ENCODE measurements around the gene SLC18B1.
"Not testable (repeated sequence)": the region's sequence is repeated elsewhere in the genome, so short reads cannot be mapped to it uniquely, and the experiment has no call there.

Gene SLC18B1

GRCh38 chr6:132780770-132781371 is 17.6 kb downstream of the SLC18B1 start:
- Mint-ChIP-seq H3K4me3 (no peak overlapping the region), H3K27me3 (no peaks in the 10 kb centered on the region), H3K4me1 (ENCODE audit: low read depth) (no peaks in the 10 kb centered on the region), H3K9me3 (no peaks in the 10 kb centered on the region), H3K36me3 (ENCODE audit: low read depth) (peaks cover 25% of the 10 kb centered on the region), H3K27ac (no peak overlapping the region)
- intact Hi-C loops (cut with micrococcal nuclease): no loop called here

GRCh38 chr6:132777881-132778280 is 20.6 kb downstream of the SLC18B1 start:
- H3K27ac Mint-ChIP-seq; H3K27me3 Mint-ChIP-seq; H3K4me1 Mint-ChIP-seq (ENCODE audit: low read depth); H3K9me3 Mint-ChIP-seq; intact Hi-C loops (cut with micrococcal nuclease); H3K4me3 Mint-ChIP-seq: not testable (repeated sequence)
- peaks cover 26% of the 10 kb centered on the region for H3K36me3 Mint-ChIP-seq (ENCODE audit: low read depth)

GRCh38 chr6:132768051-132768517 is 30.4 kb downstream of the SLC18B1 start:
- H3K9me3 Mint-ChIP-seq: no peaks in the 10 kb centered on the region
- peaks cover 13% of the 10 kb centered on the region for H3K36me3 Mint-ChIP-seq (ENCODE audit: low read depth)
- H3K4me1 Mint-ChIP-seq (ENCODE audit: low read depth): peaks cover 20% of the 10 kb centered on the region
- no peak overlapping the region for H3K27ac Mint-ChIP-seq
- peak overlapping the region; percentile 62 for H3K4me3 Mint-ChIP-seq
- H3K27me3 Mint-ChIP-seq: peaks cover 2% of the 10 kb centered on the region
- intact Hi-C loops (cut with micrococcal nuclease): loop anchor here (1.0 to 10.0 kb wide), 4 partner anchors 36 to 237 kb away; partner anchors contain the start of gene VNN1

GRCh38 chr6:132765560-132765959 is 32.9 kb downstream of the SLC18B1 start:
- intact Hi-C loops (cut with micrococcal nuclease): loop anchor here (5.0 to 10.0 kb wide), 2 partner anchors 33 to 51 kb away; partner anchors contain the start of gene VNN1
- Mint-ChIP-seq H3K36me3 (ENCODE audit: low read depth) (peaks cover 7% of the 10 kb centered on the region), H3K27me3 (peaks cover 2% of the 10 kb centered on the region), H3K4me1 (ENCODE audit: low read depth) (peaks cover 29% of the 10 kb centered on the region), H3K4me3 (no peak overlapping the region), H3K9me3 (no peaks in the 10 kb centered on the region), H3K27ac (no peak overlapping the region)

GRCh38 chr6:132764370-132764769 is 34.1 kb downstream of the SLC18B1 start:
- no peak overlapping the region for H3K4me3 Mint-ChIP-seq
- no peak overlapping the region for H3K27ac Mint-ChIP-seq
- intact Hi-C loops (cut with micrococcal nuclease): loop anchor here (10.0 kb wide), 1 partner anchor 50 kb away; the partner anchor contains the start of gene VNN1

GRCh38 chr6:132763269-132763668 is 35.2 kb downstream of the SLC18B1 start:
- H3K36me3 Mint-ChIP-seq (ENCODE audit: low read depth): no peaks in the 10 kb centered on the region
- H3K9me3 Mint-ChIP-seq: no peaks in the 10 kb centered on the region
- intact Hi-C loops (cut with micrococcal nuclease): loop anchor here (10.0 kb wide), 1 partner anchor 48 kb away; the partner anchor contains the start of gene VNN1
- H3K27me3 Mint-ChIP-seq: no peaks in the 10 kb centered on the region
- H3K27ac Mint-ChIP-seq: no peak overlapping the region
- peaks cover 31% of the 10 kb centered on the region for H3K4me1 Mint-ChIP-seq (ENCODE audit: low read depth)
- H3K4me3 Mint-ChIP-seq: no peak overlapping the region

More at GRCh38 chr6:132764370-132764769, 34.1 kb downstream of the SLC18B1 start:
- H3K4me1 Mint-ChIP-seq (ENCODE audit: low read depth): peaks cover 29% of the 10 kb centered on the region
- no peaks in the 10 kb centered on the region for H3K9me3 Mint-ChIP-seq
- H3K27me3 Mint-ChIP-seq: peaks cover 2% of the 10 kb centered on the region
- no peaks in the 10 kb centered on the region for H3K36me3 Mint-ChIP-seq (ENCODE audit: low read depth)

GRCh38 chr6:132760256-132760655 is 38.2 kb downstream of the SLC18B1 start:
- Mint-ChIP-seq H3K27me3 (no peaks in the 10 kb centered on the region), H3K27ac (no peak overlapping the region), H3K4me3 (no peak overlapping the region), H3K4me1 (ENCODE audit: low read depth) (peaks cover 23% of the 10 kb centered on the region), H3K36me3 (ENCODE audit: low read depth) (no peaks in the 10 kb centered on the region), H3K9me3 (no peaks in the 10 kb centered on the region)
- intact Hi-C loops (cut with micrococcal nuclease): loop anchor here (10.0 kb wide), 1 partner anchor 45 kb away; the partner anchor contains the start of gene VNN1

- intact Hi-C loops (cut with micrococcal nuclease): no loop called here
- Mint-ChIP-seq H3K4me3 (no peak overlapping the region), H3K27ac (peak overlapping the region; percentile 53)
Observed at GRCh38 chr6:132758689-132759088, 39.7 kb downstream of the SLC18B1 start.

GRCh38 chr6:132752255-132752654 is 46.2 kb downstream of the SLC18B1 start:
- Mint-ChIP-seq H3K4me1 (ENCODE audit: low read depth) (peaks cover 28% of the 10 kb centered on the region), H3K36me3 (ENCODE audit: low read depth) (no peaks in the 10 kb centered on the region), H3K27ac (no peak overlapping the region), H3K27me3 (no peaks in the 10 kb centered on the region), H3K4me3 (no peak overlapping the region), H3K9me3 (no peaks in the 10 kb centered on the region)
- intact Hi-C loops (cut with micrococcal nuclease): no loop called here

More at GRCh38 chr6:132758689-132759088, 39.7 kb downstream of the SLC18B1 start:
- H3K9me3 Mint-ChIP-seq: no peaks in the 10 kb centered on the region
- no peaks in the 10 kb centered on the region for H3K27me3 Mint-ChIP-seq
- H3K36me3 Mint-ChIP-seq (ENCODE audit: low read depth): no peaks in the 10 kb centered on the region
- H3K4me1 Mint-ChIP-seq (ENCODE audit: low read depth): peaks cover 16% of the 10 kb centered on the region

GRCh38 chr6:132751828-132752227 is 46.6 kb downstream of the SLC18B1 start:
- Mint-ChIP-seq H3K27me3 (no peaks in the 10 kb centered on the region), H3K36me3 (ENCODE audit: low read depth) (no peaks in the 10 kb centered on the region), H3K27ac (no peak overlapping the region), H3K9me3 (no peaks in the 10 kb centered on the region), H3K4me1 (ENCODE audit: low read depth) (peaks cover 32% of the 10 kb centered on the region), H3K4me3 (no peak overlapping the region)
- intact Hi-C loops (cut with micrococcal nuclease): no loop called here

GRCh38 chr6:132751306-132751705 is 47.1 kb downstream of the SLC18B1 start:
- intact Hi-C loops (cut with micrococcal nuclease): no loop called here
- no peak overlapping the region for H3K4me3 Mint-ChIP-seq
- H3K9me3 Mint-ChIP-seq: no peaks in the 10 kb centered on the region
- H3K4me1 Mint-ChIP-seq (ENCODE audit: low read depth): peaks cover 37% of the 10 kb centered on the region
- H3K27ac Mint-ChIP-seq: peak overlapping the region; percentile 38
- H3K36me3 Mint-ChIP-seq (ENCODE audit: low read depth): no peaks in the 10 kb centered on the region
- no peaks in the 10 kb centered on the region for H3K27me3 Mint-ChIP-seq

GRCh38 chr6:132750455-132751248 is 47.8 kb downstream of the SLC18B1 start:
- Mint-ChIP-seq H3K27me3 (no peaks in the 10 kb centered on the region), H3K36me3 (ENCODE audit: low read depth) (no peaks in the 10 kb centered on the region), H3K27ac (peak overlapping the region; percentile 38), H3K4me1 (ENCODE audit: low read depth) (peaks cover 44% of the 10 kb centered on the region), H3K9me3 (no peaks in the 10 kb centered on the region), H3K4me3 (no peak overlapping the region)
- intact Hi-C loops (cut with micrococcal nuclease): no loop called here

GRCh38 chr6:132749111-132749510 is 49.3 kb downstream of the SLC18B1 start:
- H3K4me3 Mint-ChIP-seq: no peak overlapping the region
- H3K9me3 Mint-ChIP-seq: no peaks in the 10 kb centered on the region
- no peak overlapping the region for H3K27ac Mint-ChIP-seq
- peaks cover 55% of the 10 kb centered on the region for H3K4me1 Mint-ChIP-seq (ENCODE audit: low read depth)
- intact Hi-C loops (cut with micrococcal nuclease): no loop called here
- no peaks in the 10 kb centered on the region for H3K27me3 Mint-ChIP-seq
- no peaks in the 10 kb centered on the region for H3K36me3 Mint-ChIP-seq (ENCODE audit: low read depth)

- H3K36me3 Mint-ChIP-seq (ENCODE audit: low read depth): no peaks in the 10 kb centered on the region
- no peaks in the 10 kb centered on the region for H3K27me3 Mint-ChIP-seq
- peaks cover 55% of the 10 kb centered on the region for H3K4me1 Mint-ChIP-seq (ENCODE audit: low read depth)
- no peak overlapping the region for H3K27ac Mint-ChIP-seq
- no peaks in the 10 kb centered on the region for H3K9me3 Mint-ChIP-seq
- H3K4me3 Mint-ChIP-seq: no peak overlapping the region
- intact Hi-C loops (cut with micrococcal nuclease): no loop called here
Observed at GRCh38 chr6:132748446-132748845, 50.0 kb downstream of the SLC18B1 start.

All from dendritic cell treated with granulocyte-macrophage colony-stimulating factor and Interleukin-4, amounts not matched to agents 40 ng/mL and 50 ng/mL, for 4 days (primary cell).